DND-41 (cell line): ENCODE data around the gene BPIFB1.

Source experiments
- EZH2 ChIP-seq: IDR thresholded peaks from 3 replicates; pipeline ENCODE4 v1.6.1; 2012; ENCODE audit warnings: borderline replicate concordance, low read depth, mild to moderate bottlenecking, moderate library complexity, low read length, inconsistent platforms; ENCODE audit not compliant: severe bottlenecking
- TF ChIP-seq, protein P1 (sequence below): IDR thresholded peaks from 2 replicates; pipeline ENCODE4 v1.5.1; 2012; ENCODE audit warnings: borderline replicate concordance, low read length, moderate library complexity, mild to moderate bottlenecking; ENCODE audit not compliant: poor library complexity, severe bottlenecking; ENCODE audit errors: extremely low read depth

DNA sequence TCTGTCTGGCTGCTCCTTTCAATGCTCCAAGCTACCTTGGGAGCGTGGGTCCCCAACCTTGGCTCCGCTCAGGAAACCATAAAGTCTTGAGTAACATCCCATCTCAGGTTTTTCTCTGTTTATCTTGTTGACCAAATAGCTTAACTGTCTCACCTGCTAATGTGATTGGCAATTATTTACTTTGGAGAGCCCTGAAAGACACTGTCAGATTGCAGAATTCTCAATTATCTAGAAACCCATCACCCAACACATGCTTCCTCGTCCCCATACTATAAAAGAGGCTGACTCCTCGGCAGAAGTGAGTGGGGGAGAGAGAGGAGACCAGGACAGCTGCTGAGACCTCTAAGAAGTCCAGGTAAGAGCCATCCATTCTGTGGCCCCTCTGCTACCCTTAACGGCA is 47.3 kb upstream of the BPIFB1 start, which contains the start of gene BPIFA1:
- TF ChIP-seq, protein P1, sequence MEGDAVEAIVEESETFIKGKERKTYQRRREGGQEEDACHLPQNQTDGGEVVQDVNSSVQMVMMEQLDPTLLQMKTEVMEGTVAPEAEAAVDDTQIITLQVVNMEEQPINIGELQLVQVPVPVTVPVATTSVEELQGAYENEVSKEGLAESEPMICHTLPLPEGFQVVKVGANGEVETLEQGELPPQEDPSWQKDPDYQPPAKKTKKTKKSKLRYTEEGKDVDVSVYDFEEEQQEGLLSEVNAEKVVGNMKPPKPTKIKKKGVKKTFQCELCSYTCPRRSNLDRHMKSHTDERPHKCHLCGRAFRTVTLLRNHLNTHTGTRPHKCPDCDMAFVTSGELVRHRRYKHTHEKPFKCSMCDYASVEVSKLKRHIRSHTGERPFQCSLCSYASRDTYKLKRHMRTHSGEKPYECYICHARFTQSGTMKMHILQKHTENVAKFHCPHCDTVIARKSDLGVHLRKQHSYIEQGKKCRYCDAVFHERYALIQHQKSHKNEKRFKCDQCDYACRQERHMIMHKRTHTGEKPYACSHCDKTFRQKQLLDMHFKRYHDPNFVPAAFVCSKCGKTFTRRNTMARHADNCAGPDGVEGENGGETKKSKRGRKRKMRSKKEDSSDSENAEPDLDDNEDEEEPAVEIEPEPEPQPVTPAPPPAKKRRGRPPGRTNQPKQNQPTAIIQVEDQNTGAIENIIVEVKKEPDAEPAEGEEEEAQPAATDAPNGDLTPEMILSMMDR: no peak
- TF ChIP-seq EZH2: no peak
